Cardiac fibroblast (primary cell): Measurements from ENCODE around the gene NKX2-2.
A peak's percentile ranks its signal among the peaks of the same experiment; 100 is the strongest.

Experiments used
- DNase-seq, 2 donors: peaks; one replicate each; pipeline versions ENCODE4 v3.0.0 to v3.0.0-alpha.2; 2010; ENCODE audit warnings: low read depth in 2 of 2
- H3K4me3 ChIP-seq, 2 donors: replicated peaks in 1 of 2; 1 replicate in 1 of 2; 2 replicates in 1 of 2; pipeline ENCODE4 v1.5.1; 2011; ENCODE audit warnings: low read depth in 2 of 2, low read length in 2 of 2, mild to moderate bottlenecking in 2 of 2, moderate library complexity in 1 of 2
- CTCF ChIP-seq: IDR thresholded peaks from one replicate; pipeline ENCODE4 v1.5.1; 2011; ENCODE audit warnings: low read depth, mild to moderate bottlenecking, low read length, inconsistent platforms

The NKX2-2 gene

DNA sequence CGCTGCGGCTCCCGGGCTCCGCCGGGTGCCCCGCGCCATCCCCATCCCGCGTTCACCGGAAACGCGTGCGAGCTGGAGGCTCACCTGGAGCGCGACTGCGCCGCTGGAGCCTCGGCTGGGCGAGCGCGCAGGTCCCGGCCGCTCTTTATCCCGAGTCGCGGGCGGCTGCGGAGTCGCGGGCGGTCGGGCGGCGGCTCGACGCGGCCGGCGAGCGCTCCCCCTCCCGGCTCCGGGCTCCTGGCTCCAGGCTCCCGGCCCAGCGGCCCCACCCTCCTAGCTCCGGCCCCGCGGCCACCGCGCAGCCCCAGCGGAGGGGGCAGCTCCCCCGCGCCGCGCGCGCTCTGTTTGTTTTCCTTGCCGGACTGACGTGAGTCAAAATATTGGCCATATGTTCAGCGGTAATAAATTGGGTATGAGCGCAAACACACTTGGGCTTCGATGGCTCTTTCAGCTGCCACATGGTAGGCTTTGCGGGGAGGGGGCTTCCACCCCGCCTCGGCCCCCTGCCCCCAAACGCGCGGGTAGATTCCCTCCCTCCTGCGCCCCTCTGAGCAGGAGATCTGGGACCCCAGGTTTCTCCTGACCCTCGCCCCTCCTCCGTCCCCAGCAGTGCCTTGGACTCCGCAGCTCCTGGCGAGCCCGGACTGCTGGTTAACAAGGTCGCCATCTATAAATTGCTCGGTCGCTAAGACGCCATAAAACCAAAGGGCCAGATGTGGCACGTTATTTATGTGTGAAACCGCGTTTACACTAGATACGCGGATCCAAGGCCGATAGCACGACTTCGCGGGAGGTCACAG lies 8.8 kb upstream of the NKX2-2 start:
- no peak for DNase-seq
- no peak overlapping the region for H3K4me3 ChIP-seq
- no peak for TF ChIP-seq CTCF

GRCh38 chr20:21521596-21522480 lies 8.0 kb upstream of the NKX2-2 start:
- H3K4me3 ChIP-seq: no peak overlapping the region
- no peak for DNase-seq
- TF ChIP-seq CTCF: no peak

- TF ChIP-seq CTCF: no peak
- no peak overlapping the region for H3K4me3 ChIP-seq
- DNase-seq: peak; percentile 4 to 34
Observed at GRCh38 chr20:21520702-21521595, 7.1 kb upstream of the NKX2-2 start.

- H3K4me3 ChIP-seq: no peak overlapping the region
- DNase-seq: no peak
- TF ChIP-seq CTCF: no peak
Observed at GRCh38 chr20:21519136-21519584, 5.3 kb upstream of the NKX2-2 start.

DNA sequence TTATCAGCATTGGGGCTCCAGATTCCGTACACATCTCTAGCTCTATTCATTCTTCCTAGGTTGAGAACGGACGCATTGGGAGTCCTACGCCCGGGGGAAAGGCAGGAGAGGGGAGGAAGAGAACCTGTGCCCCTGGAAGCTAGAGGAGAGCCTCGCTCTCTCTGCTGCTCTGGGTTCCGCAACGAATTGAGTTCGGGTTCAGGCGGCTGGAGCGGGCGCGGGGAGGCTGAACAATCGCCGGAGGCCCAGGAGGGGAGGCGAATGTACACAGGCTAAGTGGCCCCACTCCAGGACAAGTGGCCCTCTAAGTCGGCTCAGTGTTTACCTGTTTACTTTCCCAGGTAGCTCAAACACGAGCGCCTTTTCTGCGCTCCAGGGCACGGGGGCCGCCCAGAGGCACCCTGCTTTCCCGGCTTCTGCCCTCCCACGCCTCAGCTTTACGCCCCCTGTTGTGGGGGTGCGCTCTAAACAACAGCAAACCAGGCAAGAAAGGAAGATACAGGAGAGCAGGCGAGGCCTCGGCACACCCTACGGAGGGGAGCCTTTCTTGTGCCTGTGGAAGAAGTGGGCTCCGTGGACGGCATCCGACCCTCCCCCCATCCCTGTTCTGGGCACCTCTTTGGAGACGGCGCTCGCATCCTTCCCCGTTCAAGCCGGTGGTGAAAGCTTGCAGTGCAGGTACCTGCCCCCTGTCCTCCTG lies 4.6 kb upstream of the NKX2-2 start:
- no peak for TF ChIP-seq CTCF
- no peak overlapping the region for H3K4me3 ChIP-seq
- DNase-seq: no peak
